HL-60 (cell line): ENCODE data around the gene CFAP97D2.

ENCODE experiments used
- DNase-seq, 2 experiments: peaks; one replicate each; pipeline ENCODE4 v3.0.0-alpha.2; 2010 to 2020; ENCODE audit warnings: low read depth in 1 of 2, low spot score in 1 of 2
- H3K27ac ChIP-seq: fragments of 250-450 bp; sonication (Bioruptor Pico); replicated peaks from 2 replicates; pipeline ENCODE4 v1.5.1; 2020; ENCODE audit warnings: mild to moderate bottlenecking, moderate library complexity
- H3K27me3 ChIP-seq: fragments of 250-450 bp; sonication (Bioruptor Pico); 2 replicates; pipeline ENCODE4 v1.5.1; 2021; ENCODE audit warnings: mild to moderate bottlenecking, moderate library complexity; ENCODE audit not compliant: insufficient read depth, poor library complexity, severe bottlenecking
- H3K4me3 ChIP-seq: replicated peaks from 2 replicates; pipeline ENCODE4 v1.5.1; 2011; ENCODE audit warnings: mild to moderate bottlenecking, control low read depth, low read length; ENCODE audit not compliant: insufficient read depth
- GABPA ChIP-seq: IDR thresholded peaks from 2 replicates; pipeline ENCODE4 v1.6.1; 2012; ENCODE audit warnings: low read depth
- POLR2AphosphoS5 ChIP-seq: IDR thresholded peaks from 2 replicates; pipeline ENCODE4 v1.6.1; 2012; ENCODE audit warnings: low read depth
- SPI1 ChIP-seq: IDR thresholded peaks from 2 replicates; pipeline ENCODE4 v1.6.1; 2012; ENCODE audit warnings: low read depth, mild to moderate bottlenecking, borderline replicate concordance
- TF ChIP-seq, protein P1 (sequence below): IDR thresholded peaks from one replicate; pipeline ENCODE4 v1.5.1; 2011; ENCODE audit warnings: low read length, control low read depth, inconsistent platforms; ENCODE audit not compliant: insufficient read depth
- TF ChIP-seq, protein P2 (sequence below): IDR thresholded peaks from 2 replicates; pipeline ENCODE4 v1.6.1; 2012; ENCODE audit warnings: low read depth; ENCODE audit not compliant: insufficient replicate concordance

Gene CFAP97D2

DNA sequence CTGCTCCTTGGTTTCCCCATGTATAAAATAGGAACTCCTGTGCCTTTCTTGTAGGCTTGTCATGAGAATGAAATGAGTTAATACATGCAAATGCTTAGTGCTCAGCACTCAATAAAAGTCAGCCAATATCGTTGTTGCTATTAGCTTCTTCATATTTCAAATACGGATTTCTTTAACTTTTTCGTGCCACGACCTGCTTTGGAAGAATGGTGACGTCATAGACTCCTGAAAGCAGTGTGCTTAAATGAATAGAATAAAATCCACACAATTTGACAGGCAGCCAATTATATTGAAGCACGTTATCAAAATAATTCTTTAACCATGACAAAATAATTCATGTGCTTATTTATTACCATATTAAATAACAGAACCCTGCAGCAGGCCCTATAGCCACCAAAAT, 29.1 kb downstream of the CFAP97D2 start:
- no peaks in the 10 kb centered on the region for H3K27me3 ChIP-seq

DNA sequence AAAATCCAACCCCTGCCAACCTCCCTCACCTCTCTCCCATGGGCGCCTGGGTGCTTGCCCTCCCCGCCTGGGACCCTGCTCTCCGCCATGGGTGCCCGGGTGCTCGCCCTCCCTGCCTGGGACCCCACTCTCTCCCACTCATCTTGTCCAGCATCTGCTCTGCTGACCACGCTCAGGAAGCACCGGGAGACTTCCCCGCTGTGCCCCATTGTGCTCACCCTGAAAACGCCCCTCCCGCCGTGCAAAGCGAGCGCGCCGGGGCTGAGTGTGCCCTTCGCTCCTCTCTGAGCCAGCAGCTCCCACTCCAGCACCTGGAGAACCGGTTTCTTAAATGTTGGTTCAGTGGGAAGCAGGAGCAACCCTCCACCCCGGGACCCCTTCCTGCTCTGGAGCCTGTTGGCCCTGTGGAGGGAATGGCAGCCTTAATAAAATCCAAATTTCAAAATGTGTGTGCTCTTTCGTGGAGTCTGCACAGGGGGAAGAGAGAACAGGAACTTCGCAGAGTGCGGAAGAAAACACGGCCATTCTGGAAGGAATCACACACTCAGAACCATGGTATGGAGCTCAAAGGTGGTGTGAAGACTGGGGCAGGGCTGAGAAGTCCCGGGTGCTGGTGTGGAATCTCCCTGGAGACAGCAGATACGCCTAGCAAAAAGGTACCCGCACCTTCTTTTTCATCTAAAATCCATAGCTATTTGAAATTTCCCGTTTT, 32.5 kb downstream of the CFAP97D2 start:
- H3K27me3 ChIP-seq = no peaks in the 10 kb centered on the region
- no peak overlapping the region for H3K4me3 ChIP-seq
- TF ChIP-seq GABPA = no peak
- TF ChIP-seq, protein P1, sequence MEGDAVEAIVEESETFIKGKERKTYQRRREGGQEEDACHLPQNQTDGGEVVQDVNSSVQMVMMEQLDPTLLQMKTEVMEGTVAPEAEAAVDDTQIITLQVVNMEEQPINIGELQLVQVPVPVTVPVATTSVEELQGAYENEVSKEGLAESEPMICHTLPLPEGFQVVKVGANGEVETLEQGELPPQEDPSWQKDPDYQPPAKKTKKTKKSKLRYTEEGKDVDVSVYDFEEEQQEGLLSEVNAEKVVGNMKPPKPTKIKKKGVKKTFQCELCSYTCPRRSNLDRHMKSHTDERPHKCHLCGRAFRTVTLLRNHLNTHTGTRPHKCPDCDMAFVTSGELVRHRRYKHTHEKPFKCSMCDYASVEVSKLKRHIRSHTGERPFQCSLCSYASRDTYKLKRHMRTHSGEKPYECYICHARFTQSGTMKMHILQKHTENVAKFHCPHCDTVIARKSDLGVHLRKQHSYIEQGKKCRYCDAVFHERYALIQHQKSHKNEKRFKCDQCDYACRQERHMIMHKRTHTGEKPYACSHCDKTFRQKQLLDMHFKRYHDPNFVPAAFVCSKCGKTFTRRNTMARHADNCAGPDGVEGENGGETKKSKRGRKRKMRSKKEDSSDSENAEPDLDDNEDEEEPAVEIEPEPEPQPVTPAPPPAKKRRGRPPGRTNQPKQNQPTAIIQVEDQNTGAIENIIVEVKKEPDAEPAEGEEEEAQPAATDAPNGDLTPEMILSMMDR = no peak
- TF ChIP-seq POLR2AphosphoS5 = no peak
- no peak overlapping the region for H3K27ac ChIP-seq
- no peak for DNase-seq

More for the DNA sequence above, 29.1 kb downstream of the CFAP97D2 start:
- DNase-seq = no peak
- Histone ChIP-seq H3K4me3 (no peak overlapping the region), H3K27ac (no peak overlapping the region)
- no peak for TF ChIP-seq POLR2AphosphoS5
- TF ChIP-seq GABPA = no peak

DNA sequence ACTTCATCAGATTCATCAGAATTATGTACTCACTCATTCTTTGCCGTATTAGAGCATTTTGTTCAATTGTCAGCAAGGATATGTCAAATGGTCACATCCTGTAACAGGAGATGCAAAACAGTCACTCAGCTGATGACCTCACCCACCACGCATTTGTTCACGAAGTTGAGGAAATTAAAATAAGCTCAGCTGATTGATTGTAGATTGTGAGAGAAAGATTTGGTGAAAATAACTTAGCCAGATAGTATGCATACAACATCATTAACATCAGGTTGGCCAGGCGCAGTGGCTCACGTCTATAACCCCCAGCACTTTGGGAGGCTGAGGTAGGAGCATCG, 33.1 kb downstream of the CFAP97D2 start:
- H3K4me3 ChIP-seq = no peak overlapping the region
- no peak overlapping the region for H3K27ac ChIP-seq
- no peaks in the 10 kb centered on the region for H3K27me3 ChIP-seq
- DNase-seq = no peak
- TF ChIP-seq SPI1 (no peak), POLR2AphosphoS5 (no peak), GABPA (no peak)
- TF ChIP-seq, protein P2, sequence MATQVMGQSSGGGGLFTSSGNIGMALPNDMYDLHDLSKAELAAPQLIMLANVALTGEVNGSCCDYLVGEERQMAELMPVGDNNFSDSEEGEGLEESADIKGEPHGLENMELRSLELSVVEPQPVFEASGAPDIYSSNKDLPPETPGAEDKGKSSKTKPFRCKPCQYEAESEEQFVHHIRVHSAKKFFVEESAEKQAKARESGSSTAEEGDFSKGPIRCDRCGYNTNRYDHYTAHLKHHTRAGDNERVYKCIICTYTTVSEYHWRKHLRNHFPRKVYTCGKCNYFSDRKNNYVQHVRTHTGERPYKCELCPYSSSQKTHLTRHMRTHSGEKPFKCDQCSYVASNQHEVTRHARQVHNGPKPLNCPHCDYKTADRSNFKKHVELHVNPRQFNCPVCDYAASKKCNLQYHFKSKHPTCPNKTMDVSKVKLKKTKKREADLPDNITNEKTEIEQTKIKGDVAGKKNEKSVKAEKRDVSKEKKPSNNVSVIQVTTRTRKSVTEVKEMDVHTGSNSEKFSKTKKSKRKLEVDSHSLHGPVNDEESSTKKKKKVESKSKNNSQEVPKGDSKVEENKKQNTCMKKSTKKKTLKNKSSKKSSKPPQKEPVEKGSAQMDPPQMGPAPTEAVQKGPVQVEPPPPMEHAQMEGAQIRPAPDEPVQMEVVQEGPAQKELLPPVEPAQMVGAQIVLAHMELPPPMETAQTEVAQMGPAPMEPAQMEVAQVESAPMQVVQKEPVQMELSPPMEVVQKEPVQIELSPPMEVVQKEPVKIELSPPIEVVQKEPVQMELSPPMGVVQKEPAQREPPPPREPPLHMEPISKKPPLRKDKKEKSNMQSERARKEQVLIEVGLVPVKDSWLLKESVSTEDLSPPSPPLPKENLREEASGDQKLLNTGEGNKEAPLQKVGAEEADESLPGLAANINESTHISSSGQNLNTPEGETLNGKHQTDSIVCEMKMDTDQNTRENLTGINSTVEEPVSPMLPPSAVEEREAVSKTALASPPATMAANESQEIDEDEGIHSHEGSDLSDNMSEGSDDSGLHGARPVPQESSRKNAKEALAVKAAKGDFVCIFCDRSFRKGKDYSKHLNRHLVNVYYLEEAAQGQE = no peak
- TF ChIP-seq, protein P1 = no peak

DNA sequence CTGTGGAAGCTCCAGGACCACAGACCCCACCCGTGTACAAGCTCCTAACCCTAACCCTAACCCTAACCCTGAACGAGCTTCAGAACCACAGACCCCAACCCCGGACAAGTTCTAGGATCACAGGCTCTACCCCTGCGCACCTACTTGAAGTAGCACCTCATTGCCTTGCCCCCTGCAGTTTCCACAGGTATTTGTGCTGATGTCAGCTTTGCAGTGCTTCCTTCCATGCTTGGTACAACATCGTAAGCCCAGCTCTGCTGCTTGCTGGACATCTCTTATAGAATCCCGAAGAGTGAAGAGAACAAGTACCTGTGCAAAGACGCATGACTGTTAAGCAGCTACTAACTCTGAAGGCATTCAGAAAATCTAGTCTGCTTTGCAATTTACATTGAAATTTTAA, 34.9 kb downstream of the CFAP97D2 start:
- Histone ChIP-seq H3K4me3 (no peak overlapping the region), H3K27ac (no peak overlapping the region), H3K27me3 (no peaks in the 10 kb centered on the region)
- no peak for DNase-seq
- no peak for TF ChIP-seq SPI1
- no peak for TF ChIP-seq POLR2AphosphoS5
- no peak for TF ChIP-seq GABPA
- TF ChIP-seq, protein P2 = no peak

DNA sequence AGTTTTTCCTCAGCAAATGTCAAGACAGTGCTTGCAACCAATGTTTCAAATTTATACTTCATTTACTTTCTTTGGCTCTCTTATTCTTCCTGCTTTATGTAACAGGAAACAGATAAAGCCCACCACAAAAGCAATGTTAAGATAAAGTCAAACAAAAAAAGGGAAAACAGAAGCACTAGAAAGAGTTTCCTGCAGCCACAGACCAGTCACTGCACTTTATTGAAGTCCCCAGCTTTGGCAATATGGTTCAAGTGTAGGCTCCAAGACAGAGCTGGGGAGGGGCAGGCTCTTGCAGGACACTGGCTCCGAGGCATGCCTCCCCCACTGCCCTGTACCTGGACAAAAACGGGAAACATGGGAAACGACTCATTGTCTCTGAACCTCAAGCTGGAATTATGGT, 40.3 kb downstream of the CFAP97D2 start:
- TF ChIP-seq GABPA (no peak), SPI1 (no peak), POLR2AphosphoS5 (no peak)
- TF ChIP-seq, protein P2 = no peak
- TF ChIP-seq, protein P1 = no peak
- Histone ChIP-seq H3K27ac (no peak overlapping the region), H3K27me3 (no peaks in the 10 kb centered on the region), H3K4me3 (no peak overlapping the region)
- DNase-seq = no peak
